IPS-20b (cell line): Measurements from ENCODE around the gene BARX1.

Source experiments
- H3K27ac ChIP-seq: one replicate; pipeline ENCODE4 v1.5.1; 2013; ENCODE audit warnings: low read length
- H3K27me3 ChIP-seq: 2 replicates; pipeline ENCODE4 v1.6.1; 2013; ENCODE audit warnings: mild to moderate bottlenecking, low read length, inconsistent platforms; ENCODE audit not compliant: insufficient read depth
- H3K36me3 ChIP-seq: 2 replicates; pipeline ENCODE4 v1.6.1; 2013; ENCODE audit warnings: low read depth, mild to moderate bottlenecking, inconsistent platforms, low read length, moderate library complexity; ENCODE audit not compliant: insufficient read depth
- H3K4me1 ChIP-seq: 2 replicates; pipeline ENCODE4 v1.6.1; 2013; ENCODE audit warnings: mild to moderate bottlenecking, control low read depth, inconsistent platforms, low read length, moderate library complexity; ENCODE audit not compliant: insufficient read depth
- H3K4me3 ChIP-seq: 2 replicates; pipeline ENCODE4 v1.5.1; 2013; ENCODE audit warnings: mild to moderate bottlenecking, low read length, inconsistent platforms
- H3K9ac ChIP-seq: 2 replicates; pipeline ENCODE4 v1.6.1; 2013; ENCODE audit warnings: low read depth, mild to moderate bottlenecking, inconsistent platforms, low read length, moderate library complexity
- H3K9me3 ChIP-seq: 2 replicates; pipeline ENCODE4 v1.6.1; 2013; ENCODE audit warnings: mild to moderate bottlenecking, low read depth, low read length, inconsistent platforms; ENCODE audit not compliant: insufficient read depth

Gene BARX1

DNA sequence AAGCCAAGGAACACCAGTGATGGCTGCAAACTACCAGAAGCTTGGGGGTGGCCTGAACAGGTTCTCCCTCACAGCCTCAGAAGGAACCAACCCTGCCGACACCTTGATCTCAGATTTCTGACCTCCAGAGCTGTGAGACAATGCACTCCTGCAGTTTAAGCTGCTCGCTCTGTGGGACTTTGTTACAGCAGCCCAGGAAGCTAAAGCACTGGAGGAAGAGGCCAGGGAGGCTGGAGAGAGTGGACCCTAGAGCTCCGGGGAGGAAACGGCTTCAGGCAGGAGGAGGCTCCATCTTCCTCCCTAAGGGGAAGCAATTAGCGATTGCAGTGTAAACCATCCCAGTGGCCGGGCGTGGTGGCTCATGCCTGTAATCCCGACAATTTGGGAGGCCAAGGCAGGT lies 25.1 kb downstream of the BARX1 start:
- H3K27ac ChIP-seq: no peak overlapping the region
- H3K9ac ChIP-seq: no peak overlapping the region
- no peaks in the 10 kb centered on the region for H3K36me3 ChIP-seq
- peaks cover 23% of the 10 kb centered on the region for H3K27me3 ChIP-seq
- H3K9me3 ChIP-seq: no peaks in the 10 kb centered on the region
- no peaks in the 10 kb centered on the region for H3K4me1 ChIP-seq
- H3K4me3 ChIP-seq: no peak overlapping the region

DNA sequence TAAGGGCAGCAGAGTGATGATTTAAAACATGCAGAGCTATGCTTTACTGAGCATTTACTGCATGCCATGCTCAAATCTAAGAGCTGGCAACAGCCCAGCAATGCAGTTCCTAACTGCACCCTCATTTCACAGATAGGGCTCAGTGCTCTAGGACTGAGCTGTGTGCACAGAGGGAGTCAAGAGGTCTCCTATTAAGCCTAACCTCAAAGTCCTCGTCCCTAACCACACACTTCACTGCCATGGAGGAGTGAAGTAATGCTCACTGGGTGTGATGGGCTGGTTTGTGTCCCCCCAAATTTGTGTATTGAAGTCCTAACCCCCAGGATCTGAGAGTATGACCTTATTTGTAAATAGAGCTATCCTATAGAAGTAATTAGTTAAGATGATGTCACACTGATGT lies 25.9 kb downstream of the BARX1 start:
- H3K27ac ChIP-seq: no peak overlapping the region
- no peaks in the 10 kb centered on the region for H3K36me3 ChIP-seq
- no peak overlapping the region for H3K9ac ChIP-seq
- peaks cover 23% of the 10 kb centered on the region for H3K27me3 ChIP-seq
- H3K9me3 ChIP-seq: no peaks in the 10 kb centered on the region
- no peaks in the 10 kb centered on the region for H3K4me1 ChIP-seq
- no peak overlapping the region for H3K4me3 ChIP-seq

- no peaks in the 10 kb centered on the region for H3K9me3 ChIP-seq
- H3K9ac ChIP-seq: no peak overlapping the region
- H3K27ac ChIP-seq: no peak overlapping the region
- no peak overlapping the region for H3K4me3 ChIP-seq
- no peaks in the 10 kb centered on the region for H3K36me3 ChIP-seq
- H3K27me3 ChIP-seq: no peaks in the 10 kb centered on the region
- no peaks in the 10 kb centered on the region for H3K4me1 ChIP-seq
Observed at GRCh38 chr9:93922535-93922934, 32.6 kb downstream of the BARX1 start.

GRCh38 chr9:93920131-93920800 lies 34.9 kb downstream of the BARX1 start:
- Histone ChIP-seq H3K4me3 (no peak overlapping the region), H3K9me3 (no peaks in the 10 kb centered on the region)

DNA sequence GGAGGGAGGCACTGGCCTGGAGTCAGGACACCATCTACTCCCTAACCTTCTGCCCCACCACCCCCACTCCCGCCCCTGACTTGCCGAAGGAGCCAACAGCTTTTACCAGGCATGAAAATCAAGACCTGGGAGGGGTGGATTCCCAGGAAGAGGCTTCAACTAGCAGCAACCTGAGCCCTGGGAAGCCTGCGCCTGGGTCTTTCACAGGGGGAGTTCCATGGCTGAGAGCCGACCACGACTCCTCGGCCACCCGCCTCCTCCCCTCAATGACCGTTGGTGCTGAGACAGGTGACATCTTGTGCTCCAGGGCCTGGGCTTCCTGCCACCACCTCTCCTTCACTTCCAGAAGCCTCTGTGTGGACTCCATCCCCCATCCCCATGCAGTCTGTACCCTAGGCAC lies 37.1 kb downstream of the BARX1 start:
- Histone ChIP-seq H3K36me3 (no peaks in the 10 kb centered on the region), H3K4me3 (no peak overlapping the region), H3K27ac (no peak overlapping the region), H3K9me3 (no peaks in the 10 kb centered on the region), H3K4me1 (no peaks in the 10 kb centered on the region), H3K27me3 (no peaks in the 10 kb centered on the region; the same call in 1 of the 2 replicates), H3K9ac (no peak overlapping the region)

More at GRCh38 chr9:93920131-93920800, 34.9 kb downstream of the BARX1 start:
- Histone ChIP-seq H3K27ac (no peak overlapping the region), H3K4me1 (no peaks in the 10 kb centered on the region), H3K27me3 (no peaks in the 10 kb centered on the region; the same call in 1 of the 2 replicates), H3K9ac (no peak overlapping the region), H3K36me3 (no peaks in the 10 kb centered on the region)

DNA sequence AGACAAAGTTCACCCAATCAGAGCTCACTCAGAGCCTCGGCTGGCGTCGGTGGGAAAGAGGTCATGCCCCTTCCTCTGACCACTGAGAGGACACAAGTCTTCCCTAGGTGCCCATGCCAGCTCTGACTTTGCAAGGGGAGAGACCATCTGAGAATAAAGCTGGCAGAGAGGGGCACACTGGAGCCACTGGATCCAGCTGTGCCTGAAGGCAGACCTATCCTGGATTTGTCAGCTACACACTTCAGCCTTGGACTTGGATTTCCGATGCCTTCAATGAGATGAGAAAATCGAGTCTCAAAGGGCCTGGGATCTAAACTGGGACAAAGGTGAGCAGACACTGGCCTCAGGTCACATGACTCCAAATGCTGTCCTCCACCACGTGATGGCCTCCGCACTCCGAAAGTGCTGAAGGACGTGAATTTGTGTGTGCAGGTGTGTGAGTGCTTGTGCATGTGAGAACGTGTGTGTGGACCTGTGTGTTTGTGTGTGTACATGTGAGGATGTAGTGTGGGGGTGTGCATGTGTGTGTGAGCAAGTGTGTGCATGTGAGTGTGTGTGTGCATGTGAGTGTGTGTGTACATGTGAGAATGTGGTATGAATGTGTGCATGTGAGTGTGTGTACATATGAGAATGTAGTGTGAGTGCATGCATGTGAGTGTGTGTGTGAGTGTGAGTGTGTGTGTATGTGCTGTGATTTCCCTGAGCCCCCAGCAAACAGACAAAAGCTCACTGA lies 37.9 kb downstream of the BARX1 start:
- no peaks in the 10 kb centered on the region for H3K9me3 ChIP-seq
- H3K36me3 ChIP-seq: no peaks in the 10 kb centered on the region
- no peaks in the 10 kb centered on the region; the same call in 1 of the 2 replicates for H3K27me3 ChIP-seq
- H3K9ac ChIP-seq: no peak overlapping the region
- no peak overlapping the region for H3K27ac ChIP-seq
- H3K4me3 ChIP-seq: no peak overlapping the region
- H3K4me1 ChIP-seq: peaks cover 6% of the 10 kb centered on the region; the same call in 1 of the 2 replicates

GRCh38 chr9:93916358-93916757 lies 38.8 kb downstream of the BARX1 start:
- no peaks in the 10 kb centered on the region for H3K36me3 ChIP-seq
- no peaks in the 10 kb centered on the region for H3K9me3 ChIP-seq
- H3K27ac ChIP-seq: no peak overlapping the region
- H3K4me3 ChIP-seq: no peak overlapping the region
- peaks cover 7% of the 10 kb centered on the region; the same call in 1 of the 2 replicates for H3K4me1 ChIP-seq
- H3K27me3 ChIP-seq: no peaks in the 10 kb centered on the region; the same call in 1 of the 2 replicates
- no peak overlapping the region for H3K9ac ChIP-seq

GRCh38 chr9:93911801-93912554 lies 43.2 kb downstream of the BARX1 start:
- no peak overlapping the region for H3K27ac ChIP-seq
- no peak overlapping the region for H3K9ac ChIP-seq
- no peaks in the 10 kb centered on the region for H3K9me3 ChIP-seq
- peaks cover 7% of the 10 kb centered on the region; the same call in 1 of the 2 replicates for H3K4me1 ChIP-seq
- H3K36me3 ChIP-seq: no peaks in the 10 kb centered on the region
- H3K27me3 ChIP-seq: no peaks in the 10 kb centered on the region; the same call in 1 of the 2 replicates
- H3K4me3 ChIP-seq: no peak overlapping the region

- H3K36me3 ChIP-seq: no peaks in the 10 kb centered on the region
- H3K9me3 ChIP-seq: no peaks in the 10 kb centered on the region
- H3K9ac ChIP-seq: no peak overlapping the region
- no peak overlapping the region for H3K27ac ChIP-seq
- no peak overlapping the region for H3K4me3 ChIP-seq
- no peaks in the 10 kb centered on the region; the same call in 1 of the 2 replicates for H3K27me3 ChIP-seq
- peaks cover 7% of the 10 kb centered on the region; the same call in 1 of the 2 replicates for H3K4me1 ChIP-seq
Observed at GRCh38 chr9:93911136-93911745, 43.9 kb downstream of the BARX1 start.

DNA sequence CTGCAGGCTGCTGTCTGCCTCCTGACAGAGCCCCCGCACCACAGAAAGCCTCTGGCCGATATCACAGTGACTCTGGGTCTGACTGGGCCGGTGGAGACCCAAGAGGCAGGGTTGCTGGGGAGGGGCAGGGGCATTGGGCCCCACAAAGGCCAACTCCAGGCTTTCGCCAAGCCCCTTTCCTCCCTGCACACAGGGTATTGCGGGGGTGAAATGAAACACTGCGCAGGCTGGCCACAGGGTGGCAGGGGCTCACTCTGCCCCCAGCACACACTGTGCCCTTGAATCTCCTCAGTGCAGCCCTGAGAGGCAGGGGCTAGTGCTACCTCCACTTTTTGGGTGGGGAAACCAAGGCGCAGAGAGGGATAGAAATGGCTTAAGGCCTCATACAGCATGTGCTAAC lies 44.6 kb downstream of the BARX1 start:
- no peak overlapping the region for H3K9ac ChIP-seq
- H3K27me3 ChIP-seq: no peaks in the 10 kb centered on the region; the same call in 1 of the 2 replicates
- H3K36me3 ChIP-seq: no peaks in the 10 kb centered on the region
- H3K27ac ChIP-seq: no peak overlapping the region
- no peak overlapping the region for H3K4me3 ChIP-seq
- H3K9me3 ChIP-seq: no peaks in the 10 kb centered on the region
- H3K4me1 ChIP-seq: peaks cover 7% of the 10 kb centered on the region; the same call in 1 of the 2 replicates

GRCh38 chr9:93910196-93910595 lies 45.0 kb downstream of the BARX1 start:
- Histone ChIP-seq H3K27ac (no peak overlapping the region), H3K4me3 (no peak overlapping the region), H3K36me3 (no peaks in the 10 kb centered on the region)

More at GRCh38 chr9:93910196-93910595, 45.0 kb downstream of the BARX1 start:
- Histone ChIP-seq H3K9ac (no peak overlapping the region), H3K9me3 (no peaks in the 10 kb centered on the region), H3K27me3 (no peaks in the 10 kb centered on the region; the same call in 1 of the 2 replicates), H3K4me1 (peaks cover 7% of the 10 kb centered on the region; the same call in 1 of the 2 replicates)
